ENCODE results near the gene P2RY8.
"Not testable (repeated sequence)": the region's sequence is repeated elsewhere in the genome, so short reads cannot be mapped to it uniquely, and the experiment has no call there.

The P2RY8 gene

GRCh38 chrX:1487401-1487800 is 49.6 kb downstream of the P2RY8 start:
- no peak for DNase-seq (ENCODE audit: low read depth)

GRCh38 chrX:1486749-1487361 is 50.1 kb downstream of the P2RY8 start:
- DNase-seq (ENCODE audit: low read depth) = no peak

- DNase-seq (ENCODE audit: low read depth) = no peak
Measured at GRCh38 chrX:1486177-1486576, 50.8 kb downstream of the P2RY8 start.

GRCh38 chrX:1485033-1485432 is 52.0 kb downstream of the P2RY8 start:
- DNase-seq (ENCODE audit: low read depth) = no peak

- no peak for DNase-seq (ENCODE audit: low read depth)
Measured at GRCh38 chrX:1484638-1485019, 52.4 kb downstream of the P2RY8 start.

GRCh38 chrX:1483843-1484637 is 52.9 kb downstream of the P2RY8 start:
- DNase-seq (ENCODE audit: low read depth) = no peak

GRCh38 chrX:1482530-1482928 is 54.5 kb downstream of the P2RY8 start:
- DNase-seq (ENCODE audit: low read depth) = not testable (repeated sequence)

- DNase-seq (ENCODE audit: low read depth) = no peak
Measured at GRCh38 chrX:1481636-1482529, 55.1 kb downstream of the P2RY8 start.

GRCh38 chrX:1480082-1480785 is 56.8 kb downstream of the P2RY8 start:
- DNase-seq (ENCODE audit: low read depth) = no peak

GRCh38 chrX:1477801-1478458 is 59.1 kb downstream of the P2RY8 start:
- no peak for DNase-seq (ENCODE audit: low read depth)

GRCh38 chrX:1477229-1477628 is 59.8 kb downstream of the P2RY8 start:
- no peak for DNase-seq (ENCODE audit: low read depth)

GRCh38 chrX:1476682-1477081 is 60.3 kb downstream of the P2RY8 start:
- DNase-seq (ENCODE audit: low read depth) = no peak

GRCh38 chrX:1475881-1476280 is 61.1 kb downstream of the P2RY8 start:
- DNase-seq (ENCODE audit: low read depth) = no peak

- no peak for DNase-seq (ENCODE audit: low read depth)
Measured at GRCh38 chrX:1475481-1475880, 61.5 kb downstream of the P2RY8 start.

GRCh38 chrX:1474593-1474992 is 62.4 kb downstream of the P2RY8 start:
- DNase-seq (ENCODE audit: low read depth) = not testable (repeated sequence)

GRCh38 chrX:1472975-1473374 is 64.0 kb downstream of the P2RY8 start:
- DNase-seq (ENCODE audit: low read depth) = no peak

GRCh38 chrX:1468250-1468772 is 68.7 kb downstream of the P2RY8 start:
- no peak for DNase-seq (ENCODE audit: low read depth)

GRCh38 chrX:1466971-1467561 is 69.9 kb downstream of the P2RY8 start:
- DNase-seq (ENCODE audit: low read depth) = no peak

- no peak for DNase-seq (ENCODE audit: low read depth)
Measured at GRCh38 chrX:1466232-1466661, 70.7 kb downstream of the P2RY8 start.

GRCh38 chrX:1465286-1466231 is 71.4 kb downstream of the P2RY8 start:
- no peak for DNase-seq (ENCODE audit: low read depth)

All from CMK (cell line).